Psoas muscle (tissue), 8 donors: ENCODE data around the gene MBD1. TPM values are rescaled to one million over a fixed set of nuclear protein-coding genes. Genes with fewer than 3 reads are reported as not detected.
"Not testable (repeated sequence)": the region's sequence is repeated elsewhere in the genome, so short reads cannot be mapped to it uniquely, and the experiment has no call there.

ENCODE experiments used
- ATAC-seq, 4 donors: fragments of 200-7000 bp; cut with Tn5 transposase; one replicate each; pipeline ENCODE4 v1.9.1; 2020; ENCODE audit warnings: moderate library complexity in 3 of 4, mild to moderate bottlenecking in 2 of 4
- DNase-seq, 2 donors: peaks; one replicate each; pipeline ENCODE4 v3.0.0-alpha.2; 2020
- H3K27ac ChIP-seq: fragments of 200-600 bp; one replicate; pipeline ENCODE4 v1.8.0; 2022
- H3K27me3 ChIP-seq, 3 donors: fragments of 200-600 bp in 1 of 3; one replicate each; pipeline versions ENCODE4 v1.6.1 to v1.8.0; 2013 to 2022; ENCODE audit warnings: low read length in 2 of 3, mild to moderate bottlenecking in 2 of 3, moderate library complexity in 1 of 3; ENCODE audit not compliant: insufficient read depth in 3 of 3
- H3K36me3 ChIP-seq, 2 donors: fragments of 200-600 bp in 1 of 2; one replicate each; pipeline versions ENCODE4 v1.6.1 to v1.8.0; 2013 to 2022; ENCODE audit warnings: low read depth in 1 of 2, mild to moderate bottlenecking in 1 of 2, moderate library complexity in 1 of 2; ENCODE audit not compliant: insufficient read depth in 1 of 2
- H3K4me1 ChIP-seq: fragments of 200-600 bp; one replicate; pipeline ENCODE4 v1.8.0; 2022
- H3K4me3 ChIP-seq: fragments of 200-600 bp; one replicate; pipeline ENCODE4 v1.8.0; 2022; ENCODE audit warnings: mild to moderate bottlenecking
- H3K9me3 ChIP-seq: fragments of 200-600 bp; one replicate; pipeline ENCODE4 v1.8.0; 2022
- CTCF ChIP-seq: fragments of 200-600 bp; IDR thresholded peaks from one replicate; pipeline ENCODE4 v1.8.0; 2022; ENCODE audit warnings: antibody characterized with exemption
- WGBS, 3 donors: extraction: QIAGEN DNeasy Blood & Tissue Kit; methylation state at CpG; one replicate each; pipeline versions ENCODE4 v1.1.6 to v1.1.7; 2013; 5-methylcytosine and 5-hydroxymethylcytosine counted together
- intact Hi-C, 2 donors: fragments of 100-400 bp; cut with DNase I; formaldehyde crosslinking; loops; one replicate each; pipeline versions ENCODE4 v1.11.0 to v1.14.2; 2022
- polyA plus RNA-seq, 3 donors: library from polyadenylated mRNA; stranded (reverse); fragments of 200-250 nt; gene quantifications; one replicate each; pipeline ENCODE4 v1.2.3, GENCODE V29; 2013
- total RNA-seq, 4 donors: library from RNA; stranded (reverse); fragmentation: NEBNext Ultra II Directional in 2 of 4; extraction: Animal tissue kit (Norgen Biotek cat#: 25700) in 2 of 4; gene quantifications; one replicate each; pipeline versions ENCODE4 v1.2.1 to v1.2.4, GENCODE V29; 2021 to 2023
- donor health status: healthy with polysubstance abuse.
- donor health status: DM: no; HTN: no; CAD: no; lungs with moderate emphysema.
- donor health status: Bipolar disorder and iron deficiency.
- donor health status: healthy.
- donor health status: DM: yes; HTN: yes; CAD: no.
- donor health status: DM: no; HTN: no; CAD: no.
- donor health status: DM: no; HTN: no; CAD: no.
- donor health status: DM: yes; HTN: yes; CAD: no.

Gene MBD1
- total and polyA plus RNA-seq, 7 donors, result 33.5 to 97.6 (median 52.6) TPM

- no peaks in the 10 kb centered on the region for H3K27me3 ChIP-seq
- WGBS, 3 donors, result 81 to 84% (median 83%) methylated on average over 3 of the region's 3 CpGs
- DNase-seq, result no peak
- TF ChIP-seq CTCF, result no peak
- H3K4me1 ChIP-seq, result no peaks in the 10 kb centered on the region
- no peaks in the 10 kb centered on the region for H3K36me3 ChIP-seq
- H3K27ac ChIP-seq, result no peak overlapping the region
- intact Hi-C loops, result no loop called here
- H3K4me3 ChIP-seq, result no peak overlapping the region
- ATAC-seq, result no peak
- no peaks in the 10 kb centered on the region for H3K9me3 ChIP-seq
Measured at GRCh38 chr18:50240080-50240563, 41.2 kb downstream of the MBD1 start.

GRCh38 chr18:50232419-50232818 lies 48.9 kb downstream of the MBD1 start:
- 60 to 75% (median 69%) methylated on average over 2 of the region's 2 CpGs for WGBS, 3 donors
- no peaks in the 10 kb centered on the region for H3K9me3 ChIP-seq
- TF ChIP-seq CTCF, result no peak

GRCh38 chr18:50231621-50232020 lies 49.7 kb downstream of the MBD1 start:
- H3K27me3 ChIP-seq, result no peaks in the 10 kb centered on the region
- intact Hi-C loops, result no loop called here

More at GRCh38 chr18:50232419-50232818, 48.9 kb downstream of the MBD1 start:
- intact Hi-C loops, result no loop called here
- Histone ChIP-seq H3K4me3 (no peak overlapping the region), H3K4me1 (no peaks in the 10 kb centered on the region), H3K27ac (no peak overlapping the region), H3K36me3 (no peaks in the 10 kb centered on the region), H3K27me3 (no peaks in the 10 kb centered on the region)
- DNase-seq (no peak), ATAC-seq (no peak)

GRCh38 chr18:50220249-50220648 lies 61.1 kb downstream of the MBD1 start:
- H3K4me3 ChIP-seq, H3K27ac ChIP-seq, H3K4me1 ChIP-seq, ATAC-seq, intact Hi-C loops, H3K27me3 ChIP-seq, H3K36me3 ChIP-seq, H3K9me3 ChIP-seq, DNase-seq: not testable (repeated sequence)
- WGBS, 3 donors, result 93 to 96% (median 93%) methylated on average over 4 of the region's 4 CpGs

More at GRCh38 chr18:50231621-50232020, 49.7 kb downstream of the MBD1 start:
- Histone ChIP-seq H3K4me1 (no peaks in the 10 kb centered on the region), H3K36me3 (no peaks in the 10 kb centered on the region), H3K4me3 (no peak overlapping the region), H3K9me3 (no peaks in the 10 kb centered on the region), H3K27ac (no peak overlapping the region)
- ATAC-seq, result no peak
- no peak for DNase-seq
- TF ChIP-seq CTCF, result no peak
- 73 to 78% (median 76%) methylated on average over 4 of the region's 4 CpGs for WGBS, 3 donors

Other genes starting within 250 kb of the MBD1 start
- under 1 TPM; 0.13 to 0.88 (median 0.45) TPM for gene MYO5B, start 86.4 kb downstream of the MBD1 start, total RNA-seq
- 1 to 10 TPM in 1 of 3 donors, under 1 TPM in 2; 0.10 to 1.2 (median 0.11) TPM for gene MYO5B, start 86.4 kb downstream of the MBD1 start, polyA plus RNA-seq
- gene CFAP53, start 15.0 kb downstream of the MBD1 start, total RNA-seq, result 1 to 10 TPM in 1 of 4 donors, under 1 TPM in 3; 0.37 to 1.6 (median 0.51) TPM
- 1 to 10 TPM in 1 of 3 donors, under 1 TPM in 2; 0.52 to 1.3 (median 0.96) TPM for gene CFAP53, start 15.0 kb downstream of the MBD1 start, polyA plus RNA-seq
- 10 to 100 TPM; 20.0 to 30.9 (median 21.7) TPM for gene CXXC1, start 6.2 kb upstream of the MBD1 start, total RNA-seq
- 10 to 100 TPM; 28.0 to 71.6 (median 52.4) TPM for gene CXXC1, start 6.2 kb upstream of the MBD1 start, polyA plus RNA-seq
- gene SKA1, start 93.5 kb upstream of the MBD1 start, total RNA-seq, result under 1 TPM in 1 of 4 donors, not detected in 3; 0.11 TPM
- gene SKA1, start 93.5 kb upstream of the MBD1 start, polyA plus RNA-seq, result under 1 TPM in 2 of 3 donors, not detected in 1; 0.10 to 0.19 TPM